ENCODE measurements around the gene IQCH. TPM values are rescaled to one million over a fixed set of nuclear protein-coding genes. Genes with fewer than 3 reads are reported as not detected.

IQCH gene
- total and polyA plus RNA-seq, 2 of the 4 experiments (the other 2 are of a cell fraction): 0.60 to 2.5 TPM

GRCh38 chr15:67544475-67544874 is 289.9 kb downstream of the IQCH start:
- in situ Hi-C loops (cut with MboI; ENCODE audit: low sequenced_read_pairs) (no loop called here), intact Hi-C loops (cut with micrococcal nuclease) (loop anchor here (5.0 kb wide), 1 partner anchor 288 kb away; no protein-coding TSS in a partner anchor), dilution Hi-C loops (cut with HindIII; ENCODE audit: low sequenced_read_pairs, unreplicated experiment) (no loop called here)
- Histone ChIP-seq H3K4me2 (ENCODE audit: low read depth, low read length) (no peak overlapping the region), H4K91ac (ENCODE audit: insufficient read depth, low read depth, low read length) (no peak overlapping the region), H4K5ac (ENCODE audit: low read depth, low read length) (no peak overlapping the region), H2AFZ (replicated peaks; ENCODE audit: low read length, poor library complexity) (no peak overlapping the region), H3K23ac (ENCODE audit: low read depth, low read length) (no peak overlapping the region), H2AK5ac (ENCODE audit: low read depth, low read length) (no peak overlapping the region), H2BK5ac (ENCODE audit: low read depth, low read length, poor library complexity, severe bottlenecking) (no peak overlapping the region), H3K79me1 (ENCODE audit: low read depth in 1 of 2, low read length in 2 of 2) (peaks cover 25 to 37% of the 10 kb centered on the region in 2 experiments), H3K4me1 (ENCODE audit: control insufficient read depth, insufficient read depth, low read length) (peaks cover 12% of the 10 kb centered on the region), H3K27me3 (ENCODE audit: control insufficient read depth, insufficient read depth, low read length) (no peaks in the 10 kb centered on the region), H2AK9ac (replicated peaks; ENCODE audit: low read depth, low read length, poor library complexity) (no peak overlapping the region), H4K8ac (ENCODE audit: low read depth in 2 of 2, low read length in 2 of 2) (no peak overlapping the region), H3K14ac (replicated peaks; ENCODE audit: low read depth, low read length) (no peak overlapping the region), H4K20me1 (ENCODE audit: insufficient read depth, low read length) (peaks cover 7% of the 10 kb centered on the region; the same call in 1 of the 2 replicates), H3K18ac (ENCODE audit: low read depth, low read length) (no peak overlapping the region), H3K56ac (ENCODE audit: extremely low read depth, insufficient read depth, low read length) (no peak overlapping the region), H3K4ac (ENCODE audit: low read depth, low read length) (no peak overlapping the region), H3K9ac (ENCODE audit: low read depth, low read length) (no peak overlapping the region), H2BK20ac (ENCODE audit: low read depth, low read length) (no peak overlapping the region), H2BK120ac (ENCODE audit: low read depth, low read length) (no peak overlapping the region), H3K9me3 (ENCODE audit: control insufficient read depth, insufficient read depth, low read length) (no peaks in the 10 kb centered on the region), H3K4me3 (ENCODE audit: insufficient read depth, low read depth, low read length) (no peak overlapping the region), H3K27ac (ENCODE audit: insufficient read depth, low read length) (no peak overlapping the region), H2BK15ac (ENCODE audit: low read depth, low read length) (no peak overlapping the region), H3K36me3 (ENCODE audit: control insufficient read depth, insufficient read depth, low read length) (peaks cover 9% of the 10 kb centered on the region; the same call in 1 of the 2 replicates), H3K9me1 (ENCODE audit: insufficient read depth, low read length) (peaks cover 3% of the 10 kb centered on the region; the same call in 1 of the 2 replicates)
- CTCF ChIA-PET: no interaction called here
- WGBS, 2 experiments (ENCODE audit: extremely low coverage in 2 of 2, insufficient read length in 1 of 2): no CpG with 5 or more reads among the region's 3 CpGs
- no peak for DNase-seq
- BruUV-seq (replicated peaks): no TSS peak
- ATAC-seq (ENCODE audit: low read depth): no peak
- POLR2A ChIA-PET (ENCODE audit: unreplicated experiment): no interaction called here
- TF ChIP-seq ELK1 (IDR thresholded peaks at IDR 0.05; ENCODE audit: borderline replicate concordance, low read depth, low read length): no peak
